Thyroid gland (tissue), 4 donors: Measurements from ENCODE around the gene ZNF423.

ENCODE experiments used
- CTCF ChIP-seq, 6 experiments: fragments of 200-600 bp in 3 of 6; fragments of 450-650 bp in 3 of 6; sonication (generic) in 3 of 6; IDR thresholded peaks; one replicate each; pipeline ENCODE4 v1.5.1; 2016 to 2019; ENCODE audit warnings: antibody characterized with exemption in 6 of 6, mild to moderate bottlenecking in 2 of 6, inconsistent platforms in 1 of 6, moderate library complexity in 1 of 6
- POLR2A ChIP-seq, 2 donors: fragments of 450-650 bp; IDR thresholded peaks; one replicate each; pipeline ENCODE4 v1.6.1; 2017; ENCODE audit warnings: antibody characterized with exemption in 2 of 2, mild to moderate bottlenecking in 2 of 2, moderate library complexity in 1 of 2

- TF ChIP-seq CTCF (IDR thresholded peaks at IDR 0.05) (no peak), POLR2A (IDR thresholded peaks at IDR 0.05) (no peak)
These were observed 382.8 kb downstream of the ZNF423 start for GRCh38 chr16:49473131-49473530.
